B cell (primary cell): ENCODE results near the gene LRRC8B.

Source experiments
- EZH2 ChIP-seq: IDR thresholded peaks from 2 replicates; pipeline ENCODE4 v1.6.1; 2012; ENCODE audit warnings: borderline replicate concordance, low read depth, mild to moderate bottlenecking, moderate library complexity, low read length; ENCODE audit not compliant: insufficient read depth, poor library complexity, severe bottlenecking
- TF ChIP-seq, protein P1 (sequence below): fragments of 200-600 bp; IDR thresholded peaks from one replicate; pipeline ENCODE4 v1.8.0; 2022; ENCODE audit warnings: antibody characterized with exemption, mild to moderate bottlenecking

GRCh38 chr1:89603651-89604413, 79.2 kb downstream of the LRRC8B start:
- TF ChIP-seq, protein P1, sequence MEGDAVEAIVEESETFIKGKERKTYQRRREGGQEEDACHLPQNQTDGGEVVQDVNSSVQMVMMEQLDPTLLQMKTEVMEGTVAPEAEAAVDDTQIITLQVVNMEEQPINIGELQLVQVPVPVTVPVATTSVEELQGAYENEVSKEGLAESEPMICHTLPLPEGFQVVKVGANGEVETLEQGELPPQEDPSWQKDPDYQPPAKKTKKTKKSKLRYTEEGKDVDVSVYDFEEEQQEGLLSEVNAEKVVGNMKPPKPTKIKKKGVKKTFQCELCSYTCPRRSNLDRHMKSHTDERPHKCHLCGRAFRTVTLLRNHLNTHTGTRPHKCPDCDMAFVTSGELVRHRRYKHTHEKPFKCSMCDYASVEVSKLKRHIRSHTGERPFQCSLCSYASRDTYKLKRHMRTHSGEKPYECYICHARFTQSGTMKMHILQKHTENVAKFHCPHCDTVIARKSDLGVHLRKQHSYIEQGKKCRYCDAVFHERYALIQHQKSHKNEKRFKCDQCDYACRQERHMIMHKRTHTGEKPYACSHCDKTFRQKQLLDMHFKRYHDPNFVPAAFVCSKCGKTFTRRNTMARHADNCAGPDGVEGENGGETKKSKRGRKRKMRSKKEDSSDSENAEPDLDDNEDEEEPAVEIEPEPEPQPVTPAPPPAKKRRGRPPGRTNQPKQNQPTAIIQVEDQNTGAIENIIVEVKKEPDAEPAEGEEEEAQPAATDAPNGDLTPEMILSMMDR = no peak
- no peak for TF ChIP-seq EZH2
